Central memory CD8-positive, alpha-beta T cell (primary cell): ENCODE data around the gene UQCRQ.

Experiments used
- ATAC-seq: fragments of 150-1000 bp; cut with Tn5 transposase; replicated peaks from 2 replicates; pipeline ENCODE4 v1.10.0; 2022; ENCODE audit warnings: mild to moderate bottlenecking, moderate FRiP score, moderate number of reproducible peaks; ENCODE audit not compliant: poor library complexity, severe bottlenecking; ENCODE audit errors: extremely low read depth
- DNase-seq, 2 donors: peaks; one replicate each; pipeline ENCODE4 v3.0.0; 2021; ENCODE audit warnings: low spot score in 2 of 2
- H3K27ac Mint-ChIP-seq: one replicate; pipeline ENCODE4 v1.8.0; 2022; ENCODE audit warnings: low read depth, mild to moderate bottlenecking, moderate library complexity, mixed read lengths
- H3K27me3 Mint-ChIP-seq: one replicate; pipeline ENCODE4 v1.8.0; 2022; ENCODE audit warnings: mixed read lengths
- H3K36me3 Mint-ChIP-seq: one replicate; pipeline ENCODE4 v1.8.0; 2022; ENCODE audit warnings: mild to moderate bottlenecking, moderate library complexity, mixed read lengths; ENCODE audit not compliant: insufficient read depth
- H3K4me1 Mint-ChIP-seq: one replicate; pipeline ENCODE4 v1.8.0; 2022; ENCODE audit warnings: mixed read lengths
- H3K4me3 Mint-ChIP-seq: one replicate; pipeline ENCODE4 v1.8.0; 2022; ENCODE audit warnings: mild to moderate bottlenecking, moderate library complexity, mixed read lengths
- H3K9me3 Mint-ChIP-seq: one replicate; pipeline ENCODE4 v1.8.0; 2022; ENCODE audit warnings: mixed read lengths

Gene UQCRQ

GRCh38 chr5:132826424-132827082 lies 39.9 kb upstream of the UQCRQ start:
- peaks cover 3% of the 10 kb centered on the region for H3K36me3 Mint-ChIP-seq
- ATAC-seq (no peak), DNase-seq (no peak)
- H3K9me3 Mint-ChIP-seq, result no peaks in the 10 kb centered on the region
- H3K4me1 Mint-ChIP-seq, result peaks cover 17% of the 10 kb centered on the region
- peaks cover 50% of the 10 kb centered on the region for H3K27me3 Mint-ChIP-seq
- H3K4me3 Mint-ChIP-seq, result no peak overlapping the region
- H3K27ac Mint-ChIP-seq, result no peak overlapping the region

DNA sequence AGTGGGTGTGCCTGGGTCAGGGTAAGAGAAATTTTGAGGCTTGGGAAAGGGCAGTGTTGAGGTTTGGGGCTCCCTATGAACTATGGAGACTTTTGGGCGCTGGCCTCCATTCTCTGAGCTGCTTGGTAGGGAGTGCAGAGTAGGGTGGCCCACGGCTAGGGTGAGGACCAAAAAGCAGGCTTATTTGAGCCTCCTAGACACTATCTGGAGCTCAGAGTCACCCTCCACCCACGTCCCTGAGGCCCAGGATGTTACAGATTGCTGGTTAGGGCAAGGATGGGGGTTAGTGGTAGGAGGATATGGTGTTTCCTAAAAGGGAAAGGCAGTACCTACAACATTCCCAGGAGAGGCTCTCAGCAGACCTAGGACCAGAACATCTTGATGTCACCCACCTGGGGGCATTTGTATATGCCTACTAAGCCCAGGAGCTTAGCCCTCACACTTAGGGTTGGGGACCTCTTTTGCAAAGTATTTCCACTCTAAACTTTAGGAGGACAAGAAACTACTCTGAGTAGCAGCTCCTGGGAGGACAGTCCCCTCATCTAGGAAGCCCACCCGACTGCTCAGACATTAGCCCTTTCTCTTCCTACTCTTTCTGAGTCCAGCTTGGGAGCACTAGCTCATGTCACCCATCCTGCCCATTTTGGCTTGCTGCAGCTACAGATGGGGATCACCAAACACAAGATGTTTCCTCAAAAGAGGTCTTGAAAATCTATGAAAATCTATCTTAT lies 38.3 kb upstream of the UQCRQ start:
- Mint-ChIP-seq H3K9me3 (no peaks in the 10 kb centered on the region), H3K27ac (no peak overlapping the region), H3K4me3 (no peak overlapping the region), H3K36me3 (peaks cover 5% of the 10 kb centered on the region), H3K27me3 (peaks cover 52% of the 10 kb centered on the region), H3K4me1 (peaks cover 17% of the 10 kb centered on the region)
- ATAC-seq (no peak), DNase-seq (no peak)

GRCh38 chr5:132828846-132829494 lies 37.5 kb upstream of the UQCRQ start:
- peaks cover 45% of the 10 kb centered on the region for H3K27me3 Mint-ChIP-seq
- ATAC-seq, result no peak
- H3K4me3 Mint-ChIP-seq, result peak overlapping the region; percentile 83
- no peaks in the 10 kb centered on the region for H3K9me3 Mint-ChIP-seq
- no peak for DNase-seq
- H3K27ac Mint-ChIP-seq, result peak overlapping the region; percentile 1
- peaks cover 5% of the 10 kb centered on the region for H3K36me3 Mint-ChIP-seq
- H3K4me1 Mint-ChIP-seq, result peaks cover 17% of the 10 kb centered on the region

DNA sequence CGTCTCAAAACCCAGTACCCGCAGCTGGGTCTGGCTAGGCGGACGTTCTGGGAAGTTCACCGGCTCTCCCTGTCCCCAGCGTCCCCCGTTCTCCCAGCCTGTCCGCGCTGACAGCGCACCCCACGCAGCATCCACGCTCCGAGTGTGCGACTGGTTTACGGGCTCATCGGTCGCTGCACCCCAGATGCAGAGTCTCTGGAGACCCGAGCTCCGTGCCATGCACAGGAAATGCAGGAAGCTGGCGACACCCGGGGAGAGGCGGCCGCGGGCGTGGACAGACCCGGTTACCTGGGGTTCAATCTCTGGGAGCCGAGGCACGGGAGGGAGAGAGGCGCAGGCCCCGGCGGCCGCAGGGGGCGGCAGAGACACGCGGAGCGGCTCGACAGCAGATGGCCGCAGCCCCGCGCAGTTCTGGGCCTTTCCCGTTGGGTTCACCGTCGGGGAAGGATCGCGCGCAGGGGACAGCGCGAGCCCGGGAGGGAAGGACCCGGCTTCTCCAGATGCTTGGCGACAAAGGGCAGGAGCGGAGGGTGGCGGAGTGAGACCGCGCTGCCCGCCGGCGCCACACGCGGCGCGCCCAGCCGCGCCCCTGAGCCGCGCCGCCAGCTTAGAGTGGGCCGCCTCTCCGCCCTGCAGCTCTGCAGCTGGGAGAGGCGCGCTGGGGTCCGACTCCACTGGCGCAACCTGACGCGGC lies 36.6 kb upstream of the UQCRQ start:
- H3K36me3 Mint-ChIP-seq, result peaks cover 5% of the 10 kb centered on the region
- H3K9me3 Mint-ChIP-seq, result no peaks in the 10 kb centered on the region
- H3K4me1 Mint-ChIP-seq, result peaks cover 17% of the 10 kb centered on the region
- DNase-seq (peak; percentile 51 to 62), ATAC-seq (peak; percentile 93)
- peak overlapping the region; percentile 83 for H3K4me3 Mint-ChIP-seq
- H3K27me3 Mint-ChIP-seq, result peaks cover 36% of the 10 kb centered on the region
- peak overlapping the region; percentile 74 for H3K27ac Mint-ChIP-seq

DNA sequence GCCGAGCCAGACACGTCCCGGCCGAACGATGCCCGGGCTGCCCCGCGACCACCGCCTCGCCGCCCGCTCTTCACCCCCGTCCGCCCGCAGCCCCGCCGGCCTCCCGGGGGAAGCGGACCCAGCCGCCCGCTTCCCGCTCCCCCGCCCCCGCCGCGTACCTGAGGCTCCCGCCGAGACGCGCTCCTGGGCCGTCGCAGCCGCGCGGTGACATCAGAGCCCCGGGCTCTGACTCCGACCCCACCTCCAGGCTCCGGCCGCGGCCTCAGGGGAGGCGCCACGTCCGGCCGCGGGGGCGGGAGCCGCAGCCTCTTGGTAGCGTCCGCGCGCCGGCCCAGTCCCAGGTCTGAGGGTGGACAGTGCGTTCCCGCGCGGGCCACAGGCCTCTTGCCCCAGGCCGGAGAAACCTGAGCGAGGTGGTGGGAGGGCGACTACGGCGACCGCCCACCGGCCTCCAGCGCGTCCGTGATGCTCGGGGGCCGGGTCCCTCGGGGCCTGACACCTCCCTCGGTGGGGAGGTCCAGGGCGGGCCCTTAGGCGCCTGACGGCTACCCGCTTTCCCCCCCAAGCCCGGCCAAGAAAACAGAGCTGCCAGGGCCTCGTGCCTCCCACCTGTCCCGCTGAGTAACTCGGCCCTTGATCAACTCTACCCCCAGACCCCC lies 35.9 kb upstream of the UQCRQ start, which contains the start of gene SHROOM1:
Gene SHROOM1 (minus strand): TSS at position 212 of the 659 bp plus-strand sequence. CDS start 4,507 bp downstream, outside the sequence.
- no peaks in the 10 kb centered on the region for H3K9me3 Mint-ChIP-seq
- H3K4me1 Mint-ChIP-seq, result peaks cover 17% of the 10 kb centered on the region
- peak within 1 kb of the TSS; percentile 80 for H3K27ac Mint-ChIP-seq
- peaks cover 5% of the 10 kb centered on the region for H3K36me3 Mint-ChIP-seq
- ATAC-seq, result peak; percentile 17
- H3K27me3 Mint-ChIP-seq, result peaks cover 33% of the 10 kb centered on the region
- peak within 1 kb of the TSS; percentile 83 for H3K4me3 Mint-ChIP-seq
- DNase-seq, result no peak

- Mint-ChIP-seq H3K4me1 (peaks cover 17% of the 10 kb centered on the region), H3K36me3 (peaks cover 5% of the 10 kb centered on the region), H3K9me3 (no peaks in the 10 kb centered on the region), H3K4me3 (peak overlapping the region; percentile 83), H3K27ac (peak overlapping the region; percentile 80), H3K27me3 (peaks cover 30% of the 10 kb centered on the region)
- ATAC-seq (no peak), DNase-seq (no peak)
These were observed 35.2 kb upstream of the UQCRQ start for GRCh38 chr5:132831095-132831860.

GRCh38 chr5:132832612-132833011 lies 33.8 kb upstream of the UQCRQ start:
- Mint-ChIP-seq H3K27me3 (peaks cover 16% of the 10 kb centered on the region), H3K4me1 (peaks cover 17% of the 10 kb centered on the region), H3K36me3 (peaks cover 5% of the 10 kb centered on the region), H3K4me3 (peak overlapping the region; percentile 23), H3K27ac (no peak overlapping the region), H3K9me3 (no peaks in the 10 kb centered on the region)
- DNase-seq, result no peak
- no peak for ATAC-seq

- Mint-ChIP-seq H3K4me1 (peaks cover 17% of the 10 kb centered on the region), H3K27me3 (peaks cover 10% of the 10 kb centered on the region), H3K9me3 (no peaks in the 10 kb centered on the region), H3K27ac (no peak overlapping the region), H3K4me3 (no peak overlapping the region), H3K36me3 (peaks cover 5% of the 10 kb centered on the region)
- DNase-seq, result no peak
- ATAC-seq, result no peak
These were observed 32.4 kb upstream of the UQCRQ start for GRCh38 chr5:132834057-132834456.

DNA sequence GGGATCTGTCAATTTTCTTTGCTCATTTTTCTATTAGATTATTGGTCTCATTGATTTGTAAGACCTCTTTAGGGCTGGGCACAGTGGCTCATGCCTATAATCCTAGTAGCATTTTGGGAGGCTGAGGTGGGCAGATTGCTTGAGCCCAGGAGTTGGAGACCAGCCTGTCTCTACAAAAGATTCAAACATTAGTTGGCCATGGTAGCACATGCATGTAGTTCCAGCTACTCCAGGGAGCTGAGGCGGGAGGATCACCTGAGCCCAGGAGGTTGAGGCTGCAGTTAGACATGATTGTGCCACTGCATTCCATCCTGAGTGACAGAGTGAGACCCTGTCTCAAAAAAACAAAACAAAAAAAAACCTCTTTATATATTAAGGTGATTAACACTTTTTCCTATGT lies 29.6 kb upstream of the UQCRQ start:
- no peaks in the 10 kb centered on the region for H3K27me3 Mint-ChIP-seq
- H3K4me1 Mint-ChIP-seq, result no peaks in the 10 kb centered on the region
- H3K4me3 Mint-ChIP-seq, result no peak overlapping the region
- DNase-seq (no peak), ATAC-seq (no peak)
- no peak overlapping the region for H3K27ac Mint-ChIP-seq
- peaks cover 2% of the 10 kb centered on the region for H3K36me3 Mint-ChIP-seq
- no peaks in the 10 kb centered on the region for H3K9me3 Mint-ChIP-seq

GRCh38 chr5:132837868-132838267 lies 28.6 kb upstream of the UQCRQ start:
- Mint-ChIP-seq H3K36me3 (peaks cover 2% of the 10 kb centered on the region), H3K27me3 (no peaks in the 10 kb centered on the region)
- no peak for ATAC-seq

DNA sequence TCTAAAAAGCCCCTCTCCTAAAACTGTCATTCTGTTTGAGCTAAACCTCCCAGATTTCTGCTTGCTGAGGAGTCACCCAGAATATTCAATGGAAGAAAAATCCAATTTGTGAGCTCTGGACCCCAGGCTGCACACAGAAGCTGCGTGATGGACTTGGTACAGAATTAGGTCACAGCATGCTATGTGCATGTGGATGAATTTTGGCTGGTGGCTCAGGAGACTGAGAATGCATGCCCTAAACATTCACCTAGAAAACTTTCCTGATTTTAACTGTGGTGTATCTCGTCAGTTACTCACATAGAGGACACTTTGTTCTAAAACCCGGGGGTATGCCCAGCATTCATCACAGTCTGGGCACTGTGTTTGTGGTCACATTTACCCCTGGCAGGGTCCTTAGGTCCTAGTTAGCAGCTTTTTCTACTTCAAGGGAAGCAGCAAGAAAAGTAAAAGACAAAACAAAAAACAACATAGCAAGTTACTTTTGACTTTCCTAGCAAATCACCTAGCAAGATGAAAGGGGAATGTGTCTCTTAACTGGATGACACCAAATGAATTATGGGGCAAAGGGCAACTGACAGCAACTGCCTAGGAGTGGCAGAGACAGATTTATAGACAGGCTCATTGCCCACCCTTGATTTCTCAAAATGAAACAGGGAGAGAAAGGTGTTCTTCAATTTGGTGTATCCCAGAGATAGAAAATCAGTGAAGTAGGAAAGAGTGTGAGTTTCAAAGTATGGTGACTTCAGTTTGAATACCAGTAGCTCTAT lies 27.7 kb upstream of the UQCRQ start:
- Mint-ChIP-seq H3K27ac (no peak overlapping the region), H3K4me1 (no peaks in the 10 kb centered on the region), H3K36me3 (peaks cover 2% of the 10 kb centered on the region), H3K27me3 (no peaks in the 10 kb centered on the region), H3K9me3 (no peaks in the 10 kb centered on the region), H3K4me3 (no peak overlapping the region)
- ATAC-seq (no peak), DNase-seq (no peak)

More at GRCh38 chr5:132837868-132838267, 28.6 kb upstream of the UQCRQ start:
- H3K9me3 Mint-ChIP-seq, result no peaks in the 10 kb centered on the region
- no peak for DNase-seq
- no peak overlapping the region for H3K27ac Mint-ChIP-seq
- H3K4me1 Mint-ChIP-seq, result no peaks in the 10 kb centered on the region
- H3K4me3 Mint-ChIP-seq, result no peak overlapping the region
